ENCODE results near the gene NDFIP2.

DNA sequence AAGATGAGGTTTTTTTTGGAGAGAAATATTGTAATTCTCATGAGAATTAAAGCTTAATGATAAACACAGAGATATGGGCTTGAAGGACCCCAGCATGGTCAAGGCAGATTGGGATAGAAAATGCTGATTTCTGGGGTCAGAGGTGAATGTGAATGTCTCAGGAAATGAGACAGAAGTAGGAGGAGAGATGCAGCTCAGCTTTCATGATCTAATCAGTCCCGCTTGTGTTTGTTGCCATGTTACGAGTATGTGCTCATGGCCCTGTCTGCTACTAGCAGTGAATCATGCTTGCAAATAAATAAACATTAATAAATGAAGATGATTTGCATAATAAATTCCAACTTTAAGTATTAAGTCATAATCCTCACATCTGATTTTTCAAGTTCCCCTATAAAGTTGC, 23.0 kb upstream of the NDFIP2 start:
- no peak for TF ChIP-seq POLR2AphosphoS5 (IDR thresholded peaks at IDR 0.05; ENCODE audit: low read depth, low read length)
- TF ChIP-seq, protein P1, sequence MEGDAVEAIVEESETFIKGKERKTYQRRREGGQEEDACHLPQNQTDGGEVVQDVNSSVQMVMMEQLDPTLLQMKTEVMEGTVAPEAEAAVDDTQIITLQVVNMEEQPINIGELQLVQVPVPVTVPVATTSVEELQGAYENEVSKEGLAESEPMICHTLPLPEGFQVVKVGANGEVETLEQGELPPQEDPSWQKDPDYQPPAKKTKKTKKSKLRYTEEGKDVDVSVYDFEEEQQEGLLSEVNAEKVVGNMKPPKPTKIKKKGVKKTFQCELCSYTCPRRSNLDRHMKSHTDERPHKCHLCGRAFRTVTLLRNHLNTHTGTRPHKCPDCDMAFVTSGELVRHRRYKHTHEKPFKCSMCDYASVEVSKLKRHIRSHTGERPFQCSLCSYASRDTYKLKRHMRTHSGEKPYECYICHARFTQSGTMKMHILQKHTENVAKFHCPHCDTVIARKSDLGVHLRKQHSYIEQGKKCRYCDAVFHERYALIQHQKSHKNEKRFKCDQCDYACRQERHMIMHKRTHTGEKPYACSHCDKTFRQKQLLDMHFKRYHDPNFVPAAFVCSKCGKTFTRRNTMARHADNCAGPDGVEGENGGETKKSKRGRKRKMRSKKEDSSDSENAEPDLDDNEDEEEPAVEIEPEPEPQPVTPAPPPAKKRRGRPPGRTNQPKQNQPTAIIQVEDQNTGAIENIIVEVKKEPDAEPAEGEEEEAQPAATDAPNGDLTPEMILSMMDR (IDR thresholded peaks at IDR 0.05): no peak
- no peak for TF ChIP-seq SIN3A (IDR thresholded peaks at IDR 0.05; ENCODE audit: borderline replicate concordance, insufficient read depth, low read depth, low read length)
- no peak for TF ChIP-seq TCF7L2 (IDR thresholded peaks at IDR 0.05; ENCODE audit: low read depth, low read length)
- TF ChIP-seq, protein P2, sequence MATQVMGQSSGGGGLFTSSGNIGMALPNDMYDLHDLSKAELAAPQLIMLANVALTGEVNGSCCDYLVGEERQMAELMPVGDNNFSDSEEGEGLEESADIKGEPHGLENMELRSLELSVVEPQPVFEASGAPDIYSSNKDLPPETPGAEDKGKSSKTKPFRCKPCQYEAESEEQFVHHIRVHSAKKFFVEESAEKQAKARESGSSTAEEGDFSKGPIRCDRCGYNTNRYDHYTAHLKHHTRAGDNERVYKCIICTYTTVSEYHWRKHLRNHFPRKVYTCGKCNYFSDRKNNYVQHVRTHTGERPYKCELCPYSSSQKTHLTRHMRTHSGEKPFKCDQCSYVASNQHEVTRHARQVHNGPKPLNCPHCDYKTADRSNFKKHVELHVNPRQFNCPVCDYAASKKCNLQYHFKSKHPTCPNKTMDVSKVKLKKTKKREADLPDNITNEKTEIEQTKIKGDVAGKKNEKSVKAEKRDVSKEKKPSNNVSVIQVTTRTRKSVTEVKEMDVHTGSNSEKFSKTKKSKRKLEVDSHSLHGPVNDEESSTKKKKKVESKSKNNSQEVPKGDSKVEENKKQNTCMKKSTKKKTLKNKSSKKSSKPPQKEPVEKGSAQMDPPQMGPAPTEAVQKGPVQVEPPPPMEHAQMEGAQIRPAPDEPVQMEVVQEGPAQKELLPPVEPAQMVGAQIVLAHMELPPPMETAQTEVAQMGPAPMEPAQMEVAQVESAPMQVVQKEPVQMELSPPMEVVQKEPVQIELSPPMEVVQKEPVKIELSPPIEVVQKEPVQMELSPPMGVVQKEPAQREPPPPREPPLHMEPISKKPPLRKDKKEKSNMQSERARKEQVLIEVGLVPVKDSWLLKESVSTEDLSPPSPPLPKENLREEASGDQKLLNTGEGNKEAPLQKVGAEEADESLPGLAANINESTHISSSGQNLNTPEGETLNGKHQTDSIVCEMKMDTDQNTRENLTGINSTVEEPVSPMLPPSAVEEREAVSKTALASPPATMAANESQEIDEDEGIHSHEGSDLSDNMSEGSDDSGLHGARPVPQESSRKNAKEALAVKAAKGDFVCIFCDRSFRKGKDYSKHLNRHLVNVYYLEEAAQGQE (IDR thresholded peaks at IDR 0.05; ENCODE audit: insufficient read depth in 1 of 2, low read depth in 2 of 2, low read length in 1 of 2): no peak

All from Panc1 (cell line).